HepG2 (cell line): Measurements from ENCODE around the gene XPO1. TPM values are rescaled to one million over a fixed set of nuclear protein-coding genes. Genes with fewer than 3 reads are reported as not detected.
A peak's percentile ranks its signal among the peaks of the same experiment; 100 is the strongest.

ENCODE experiments used
- CBX1 ChIP-seq: IDR thresholded peaks from one replicate; pipeline ENCODE4 v1.6.1; 2016; ENCODE audit warnings: antibody characterized with exemption, low read depth
- CCDC6 ChIP-seq: sonication (generic); formaldehyde crosslinking; IDR thresholded peaks from 2 replicates; pipeline ENCODE4 v1.8.1; 2022; ENCODE audit warnings: mild to moderate bottlenecking, missing genetic modification reagents, moderate library complexity
- CENPT ChIP-seq: sonication (generic); formaldehyde crosslinking; IDR thresholded peaks from 2 replicates; pipeline ENCODE4 v1.8.0; 2022; ENCODE audit warnings: low read depth, mild to moderate bottlenecking, moderate library complexity, missing genetic modification reagents
- FLYWCH1 ChIP-seq: sonication (generic); formaldehyde crosslinking; IDR thresholded peaks from 2 replicates; pipeline ENCODE4 v1.8.1; 2023; ENCODE audit warnings: mild to moderate bottlenecking, missing genetic modification reagents
- GATA4 ChIP-seq: sonication (generic); IDR thresholded peaks from 2 replicates; pipeline ENCODE4 v1.6.1; 2016; ENCODE audit warnings: antibody characterized with exemption, low read depth, borderline replicate concordance
- HNRNPL ChIP-seq: fragments of 200-400 bp; formaldehyde crosslinking; IDR thresholded peaks from 2 replicates; pipeline ENCODE4 v1.6.1; 2017; ENCODE audit warnings: mild to moderate bottlenecking, low read depth, low read length
- KDM6A ChIP-seq: IDR thresholded peaks from 2 replicates; pipeline ENCODE4 v1.6.1; 2016; ENCODE audit warnings: low read depth
- NR2F6 ChIP-seq, 2 experiments: IDR thresholded peaks; 2 replicates each; pipeline ENCODE4 v1.6.1; 2016; ENCODE audit warnings: antibody characterized with exemption in 1 of 2, mild to moderate bottlenecking in 1 of 2
- PRMT3 ChIP-seq: sonication (generic); formaldehyde crosslinking; IDR thresholded peaks from 2 replicates; pipeline ENCODE4 v1.8.1; 2022; ENCODE audit warnings: low read depth, mild to moderate bottlenecking, moderate library complexity, missing genetic modification reagents, borderline replicate concordance
- RNF2 ChIP-seq: fragments of 450-650 bp; conservative IDR thresholded peaks from 2 replicates; pipeline ENCODE4 v1.6.1; 2016; ENCODE audit warnings: low read depth
- TOPORS ChIP-seq: sonication (generic); formaldehyde crosslinking; IDR thresholded peaks from 2 replicates; pipeline ENCODE4 v1.8.0; 2023; ENCODE audit warnings: mild to moderate bottlenecking, missing genetic modification reagents
- TSC22D2 ChIP-seq: sonication (generic); formaldehyde crosslinking; IDR thresholded peaks from 2 replicates; pipeline ENCODE4 v1.5.1; 2020; ENCODE audit warnings: missing genetic modification reagents, mild to moderate bottlenecking, borderline replicate concordance
- YEATS2 ChIP-seq: sonication (generic); formaldehyde crosslinking; IDR thresholded peaks from 2 replicates; pipeline ENCODE4 v1.4.0; 2020; ENCODE audit warnings: missing genetic modification reagents, borderline replicate concordance
- ZBTB1 ChIP-seq: sonication (generic); formaldehyde crosslinking; IDR thresholded peaks from 2 replicates; pipeline ENCODE4 v1.4.0; 2020; ENCODE audit warnings: missing genetic modification reagents, borderline replicate concordance
- ZNF33B ChIP-seq: sonication (generic); formaldehyde crosslinking; IDR thresholded peaks from 2 replicates; pipeline ENCODE4 v1.5.1; 2020; ENCODE audit warnings: mild to moderate bottlenecking, missing genetic modification reagents
- ZNF569 ChIP-seq: sonication (generic); formaldehyde crosslinking; IDR thresholded peaks from 2 replicates; pipeline ENCODE4 v1.5.0; 2020; ENCODE audit warnings: mild to moderate bottlenecking, missing genetic modification reagents, moderate library complexity, borderline replicate concordance
- ZNF678 ChIP-seq: sonication (generic); formaldehyde crosslinking; IDR thresholded peaks from 2 replicates; pipeline ENCODE4 v1.4.0; 2020; ENCODE audit warnings: mild to moderate bottlenecking, missing genetic modification reagents
- polyA plus RNA-seq, 8 experiments: library from polyadenylated mRNA; depleted of rRNA in 3 of 8; stranded (reverse) in 7 of 8; unstranded in 1 of 8; fragments of >200 nt; fragmentation: Illumina TruSeq in 4 of 8; extraction: Trizol in 4 of 8; gene quantifications; 2 replicates each; pipeline versions ENCODE4 v1.2.1 to v1.2.3, GENCODE V29; 2011 to 2016; ENCODE audit warnings: low read depth in 4 of 8, missing spikeins in 1 of 8, mixed read lengths in 1 of 8; ENCODE audit not compliant: insufficient read depth in 1 of 8
- total RNA-seq, 5 experiments: library from RNA; depleted of rRNA; stranded (reverse); fragments of >200 nt; fragmentation: Illumina TruSeq; extraction: Trizol; gene quantifications; 2 replicates each; pipeline ENCODE4 v1.2.3, GENCODE V29; 2016; ENCODE audit warnings: low read depth in 1 of 5
- TF ChIP-seq, protein P1 (sequence below): sonication (generic); formaldehyde crosslinking; IDR thresholded peaks from 2 replicates; pipeline ENCODE4 v1.5.0; 2020; ENCODE audit warnings: missing genetic modification reagents
- TF ChIP-seq, protein P2 (sequence below): sonication (generic); formaldehyde crosslinking; IDR thresholded peaks from 2 replicates; pipeline ENCODE4 v1.5.1; 2020; ENCODE audit warnings: mild to moderate bottlenecking, missing genetic modification reagents, moderate library complexity
- TF ChIP-seq, protein P3 (sequence below): IDR thresholded peaks from 2 replicates; pipeline ENCODE4 v1.6.1; 2016; ENCODE audit warnings: mild to moderate bottlenecking
- TF ChIP-seq, protein P4 (sequence below): sonication (generic); formaldehyde crosslinking; IDR thresholded peaks from 2 replicates; pipeline ENCODE4 v1.5.0; 2020; ENCODE audit warnings: missing genetic modification reagents, mild to moderate bottlenecking, borderline replicate concordance
- TF ChIP-seq, protein P5 (sequence below): sonication (generic); formaldehyde crosslinking; IDR thresholded peaks from 2 replicates; pipeline ENCODE4 v1.5.0; 2020; ENCODE audit warnings: missing genetic modification reagents

The XPO1 gene
- total and polyA plus RNA-seq, 2 of the 13 experiments (the other 11 are each of a cell fraction or from before 2014, with no cell fraction given): 67.4 to 212 TPM

DNA sequence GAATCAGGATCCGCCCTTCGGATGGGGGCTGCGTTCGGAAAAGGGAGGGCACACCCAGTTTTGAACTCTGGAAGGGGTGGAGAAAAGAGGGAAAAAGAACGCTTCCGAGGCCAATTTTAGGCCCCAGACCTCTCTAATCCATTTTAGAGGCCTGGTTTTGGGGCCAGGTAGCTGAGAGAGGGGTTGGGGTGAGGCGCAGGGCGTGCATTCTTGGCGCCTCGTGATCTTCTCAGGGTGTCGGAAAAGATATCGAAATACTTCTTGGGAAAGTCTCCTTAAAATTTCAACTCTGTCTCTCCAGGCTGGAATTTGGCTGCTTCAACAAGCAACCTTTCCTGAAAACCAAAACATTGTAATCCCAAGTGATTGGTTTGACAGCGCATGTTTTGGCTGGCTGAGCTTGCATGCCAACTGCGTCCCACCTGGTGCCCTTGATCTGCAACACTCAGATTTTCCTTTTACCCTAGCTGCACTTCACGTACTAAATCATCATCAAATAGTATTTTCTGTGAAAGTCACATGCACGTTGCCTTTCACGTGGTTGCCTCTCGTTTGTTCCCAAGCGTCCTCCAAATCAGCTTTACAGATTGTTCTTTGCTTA is 864 bp upstream of the XPO1 start (continued):
- TF ChIP-seq, protein P1, sequence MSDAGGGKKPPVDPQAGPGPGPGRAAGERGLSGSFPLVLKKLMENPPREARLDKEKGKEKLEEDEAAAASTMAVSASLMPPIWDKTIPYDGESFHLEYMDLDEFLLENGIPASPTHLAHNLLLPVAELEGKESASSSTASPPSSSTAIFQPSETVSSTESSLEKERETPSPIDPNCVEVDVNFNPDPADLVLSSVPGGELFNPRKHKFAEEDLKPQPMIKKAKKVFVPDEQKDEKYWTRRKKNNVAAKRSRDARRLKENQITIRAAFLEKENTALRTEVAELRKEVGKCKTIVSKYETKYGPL (CRISPR knock-in tag): no peak
- no peak for TF ChIP-seq FLYWCH1 (CRISPR knock-in tag)
- TF ChIP-seq ZNF678: no peak
- TF ChIP-seq CENPT (CRISPR knock-in tag): no peak
- TF ChIP-seq HNRNPL: no peak
- TF ChIP-seq NR2F6 (IDR thresholded peaks at IDR 0.05): no peak
- no peak for TF ChIP-seq NR2F6 (CRISPR knock-in tag; IDR thresholded peaks at IDR 0.05)
- TF ChIP-seq, protein P2, sequence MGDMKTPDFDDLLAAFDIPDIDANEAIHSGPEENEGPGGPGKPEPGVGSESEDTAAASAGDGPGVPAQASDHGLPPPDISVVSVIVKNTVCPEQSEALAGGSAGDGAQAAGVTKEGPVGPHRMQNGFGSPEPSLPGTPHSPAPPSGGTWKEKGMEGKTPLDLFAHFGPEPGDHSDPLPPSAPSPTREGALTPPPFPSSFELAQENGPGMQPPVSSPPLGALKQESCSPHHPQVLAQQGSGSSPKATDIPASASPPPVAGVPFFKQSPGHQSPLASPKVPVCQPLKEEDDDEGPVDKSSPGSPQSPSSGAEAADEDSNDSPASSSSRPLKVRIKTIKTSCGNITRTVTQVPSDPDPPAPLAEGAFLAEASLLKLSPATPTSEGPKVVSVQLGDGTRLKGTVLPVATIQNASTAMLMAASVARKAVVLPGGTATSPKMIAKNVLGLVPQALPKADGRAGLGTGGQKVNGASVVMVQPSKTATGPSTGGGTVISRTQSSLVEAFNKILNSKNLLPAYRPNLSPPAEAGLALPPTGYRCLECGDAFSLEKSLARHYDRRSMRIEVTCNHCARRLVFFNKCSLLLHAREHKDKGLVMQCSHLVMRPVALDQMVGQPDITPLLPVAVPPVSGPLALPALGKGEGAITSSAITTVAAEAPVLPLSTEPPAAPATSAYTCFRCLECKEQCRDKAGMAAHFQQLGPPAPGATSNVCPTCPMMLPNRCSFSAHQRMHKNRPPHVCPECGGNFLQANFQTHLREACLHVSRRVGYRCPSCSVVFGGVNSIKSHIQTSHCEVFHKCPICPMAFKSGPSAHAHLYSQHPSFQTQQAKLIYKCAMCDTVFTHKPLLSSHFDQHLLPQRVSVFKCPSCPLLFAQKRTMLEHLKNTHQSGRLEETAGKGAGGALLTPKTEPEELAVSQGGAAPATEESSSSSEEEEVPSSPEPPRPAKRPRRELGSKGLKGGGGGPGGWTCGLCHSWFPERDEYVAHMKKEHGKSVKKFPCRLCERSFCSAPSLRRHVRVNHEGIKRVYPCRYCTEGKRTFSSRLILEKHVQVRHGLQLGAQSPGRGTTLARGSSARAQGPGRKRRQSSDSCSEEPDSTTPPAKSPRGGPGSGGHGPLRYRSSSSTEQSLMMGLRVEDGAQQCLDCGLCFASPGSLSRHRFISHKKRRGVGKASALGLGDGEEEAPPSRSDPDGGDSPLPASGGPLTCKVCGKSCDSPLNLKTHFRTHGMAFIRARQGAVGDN (CRISPR knock-in tag): peak; percentile 41; the same call in 1 of the 2 replicates
- no peak for TF ChIP-seq GATA4
- TF ChIP-seq, protein P3, sequence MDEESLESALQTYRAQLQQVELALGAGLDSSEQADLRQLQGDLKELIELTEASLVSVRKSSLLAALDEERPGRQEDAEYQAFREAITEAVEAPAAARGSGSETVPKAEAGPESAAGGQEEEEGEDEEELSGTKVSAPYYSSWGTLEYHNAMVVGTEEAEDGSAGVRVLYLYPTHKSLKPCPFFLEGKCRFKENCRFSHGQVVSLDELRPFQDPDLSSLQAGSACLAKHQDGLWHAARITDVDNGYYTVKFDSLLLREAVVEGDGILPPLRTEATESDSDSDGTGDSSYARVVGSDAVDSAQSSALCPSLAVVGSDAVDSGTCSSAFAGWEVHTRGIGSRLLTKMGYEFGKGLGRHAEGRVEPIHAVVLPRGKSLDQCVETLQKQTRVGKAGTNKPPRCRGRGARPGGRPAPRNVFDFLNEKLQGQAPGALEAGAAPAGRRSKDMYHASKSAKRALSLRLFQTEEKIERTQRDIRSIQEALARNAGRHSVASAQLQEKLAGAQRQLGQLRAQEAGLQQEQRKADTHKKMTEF (CRISPR knock-in tag): peak; percentile 61
- TF ChIP-seq ZBTB1 (CRISPR knock-in tag): no peak
- TF ChIP-seq, protein P4, sequence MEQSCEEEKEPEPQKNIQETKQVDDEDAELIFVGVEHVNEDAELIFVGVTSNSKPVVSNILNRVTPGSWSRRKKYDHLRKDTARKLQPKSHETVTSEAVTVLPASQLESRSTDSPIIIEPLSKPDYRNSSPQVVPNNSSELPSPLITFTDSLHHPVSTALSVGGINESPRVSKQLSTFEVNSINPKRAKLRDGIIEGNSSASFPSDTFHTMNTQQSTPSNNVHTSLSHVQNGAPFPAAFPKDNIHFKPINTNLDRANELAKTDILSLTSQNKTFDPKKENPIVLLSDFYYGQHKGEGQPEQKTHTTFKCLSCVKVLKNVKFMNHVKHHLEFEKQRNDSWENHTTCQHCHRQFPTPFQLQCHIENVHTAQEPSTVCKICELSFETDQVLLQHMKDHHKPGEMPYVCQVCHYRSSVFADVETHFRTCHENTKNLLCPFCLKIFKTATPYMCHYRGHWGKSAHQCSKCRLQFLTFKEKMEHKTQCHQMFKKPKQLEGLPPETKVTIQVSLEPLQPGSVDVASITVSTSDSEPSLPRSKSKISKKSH: peak; percentile 71; the same call in 1 of the 2 replicates
- TF ChIP-seq ZNF569 (CRISPR knock-in tag): no peak
- TF ChIP-seq TSC22D2: no peak
- no peak for TF ChIP-seq CCDC6
- TF ChIP-seq CBX1: no peak
- peak; percentile 19; the same call in 1 of the 2 replicates for TF ChIP-seq YEATS2 (CRISPR knock-in tag)
- no peak for TF ChIP-seq RNF2
- TF ChIP-seq, protein P5, sequence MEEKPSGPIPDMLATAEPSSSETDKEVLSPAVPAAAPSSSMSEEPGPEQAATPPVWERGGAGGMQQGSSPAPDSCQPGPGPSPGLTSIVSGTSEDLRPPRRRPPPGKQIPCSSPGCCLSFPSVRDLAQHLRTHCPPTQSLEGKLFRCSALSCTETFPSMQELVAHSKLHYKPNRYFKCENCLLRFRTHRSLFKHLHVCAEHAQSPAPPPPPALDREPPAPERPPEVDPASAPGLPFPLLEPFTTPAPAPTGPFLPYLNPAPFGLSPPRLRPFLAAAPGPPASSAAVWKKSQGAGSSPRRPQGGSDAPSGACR (CRISPR knock-in tag): no peak
- TF ChIP-seq ZNF33B: no peak
- TF ChIP-seq KDM6A (CRISPR knock-in tag): no peak
- TF ChIP-seq TOPORS (CRISPR knock-in tag): no peak
- TF ChIP-seq PRMT3: no peak
